Measurements from ENCODE around the gene HMOX1.

HMOX1 gene

DNA sequence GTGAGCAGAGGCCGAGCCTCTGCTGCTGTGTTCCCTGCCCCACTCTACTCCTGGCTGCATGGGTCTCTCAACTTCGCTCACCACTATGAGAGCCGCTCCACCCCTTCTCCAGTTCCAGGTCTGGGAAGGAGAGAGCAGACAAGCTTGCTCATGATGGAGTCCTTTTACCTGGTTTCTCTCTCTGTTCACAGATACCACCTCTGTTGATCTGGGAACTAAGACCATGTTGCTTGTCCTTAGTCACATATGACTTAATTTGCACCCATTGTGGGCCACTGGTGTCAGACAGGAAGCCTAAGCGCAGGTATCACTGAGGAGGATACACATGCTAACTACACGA, 45.9 kb downstream of the HMOX1 start:
- H3K27me3 ChIP-seq (replicated peaks in 2 of 5; ENCODE audit: control insufficient read depth in 4 of 5, insufficient read depth in 5 of 5, low read length in 4 of 5), result no peaks in the 10 kb centered on the region
- H3K27ac ChIP-seq (ENCODE audit: insufficient read depth in 1 of 2, low read depth in 1 of 2, low read length in 2 of 2, poor library complexity in 1 of 2, severe bottlenecking in 2 of 2), result no peak overlapping the region
- ChIA-PET CTCF (interaction anchor here (1.2 kb wide), 1 partner anchor 74 kb away, joined by 3 read pairs; no protein-coding TSS in a partner anchor), POLR2A (no interaction called here)
- H3K4me3 ChIP-seq (ENCODE audit: control insufficient read depth in 1 of 7, extremely low read depth in 1 of 7, insufficient read depth in 4 of 7, low read depth in 2 of 7, low read length in 6 of 7), result no peak overlapping the region
- H3K36me3 ChIP-seq (ENCODE audit: control insufficient read depth in 4 of 4, insufficient read depth in 4 of 4, low read length in 3 of 4), result peaks cover 5 to 74% (median 57%) of the 10 kb centered on the region in 4 experiments
- WGBS (ENCODE audit: insufficient coverage), result 97% methylated on average over 5 of the region's 5 CpGs
- no peak for DNase-seq
- H3K9me3 ChIP-seq (ENCODE audit: control extremely low read depth in 1 of 5, control insufficient read depth in 4 of 5, insufficient read depth in 2 of 5, low read depth in 1 of 5, low read length in 4 of 5), result no peaks in the 10 kb centered on the region
- H3K4me1 ChIP-seq (ENCODE audit: control extremely low read depth in 1 of 4, control insufficient read depth in 4 of 4, insufficient read depth in 4 of 4, low read length in 3 of 4), result no peaks in the 10 kb centered on the region

DNA sequence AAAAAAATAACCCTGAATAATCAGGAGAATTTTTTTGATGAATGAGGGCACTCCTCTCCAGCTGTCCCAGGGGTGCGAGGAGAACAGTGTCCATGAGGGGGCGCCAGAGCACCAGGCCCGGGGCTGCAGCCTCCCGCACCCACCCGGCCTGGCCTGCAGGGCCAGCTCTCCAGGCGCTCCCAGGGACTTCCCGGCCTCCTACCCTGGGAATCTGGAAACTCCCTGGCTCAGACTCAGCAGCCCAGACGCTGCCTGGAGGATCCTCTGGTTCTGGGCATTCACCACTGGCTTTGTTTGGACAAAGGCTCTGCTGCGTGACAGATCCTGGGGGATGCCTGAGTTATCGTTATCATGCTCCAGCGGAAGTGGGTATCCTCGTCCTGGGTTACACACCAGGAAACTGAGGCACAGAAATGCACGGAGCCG, 50.0 kb downstream of the HMOX1 start:
- H3K4me3 ChIP-seq (ENCODE audit: control insufficient read depth in 1 of 7, extremely low read depth in 1 of 7, insufficient read depth in 4 of 7, low read depth in 2 of 7, low read length in 6 of 7), result no peak overlapping the region
- H3K27ac ChIP-seq (ENCODE audit: insufficient read depth in 1 of 2, low read depth in 1 of 2, low read length in 2 of 2, poor library complexity in 1 of 2, severe bottlenecking in 2 of 2), result no peak overlapping the region
- 54% methylated on average over 14 of the region's 14 CpGs for WGBS (ENCODE audit: insufficient coverage)
- H3K36me3 ChIP-seq (ENCODE audit: control insufficient read depth in 4 of 4, insufficient read depth in 4 of 4, low read length in 3 of 4), result peaks cover 18 to 69% (median 38%) of the 10 kb centered on the region in 4 experiments
- CTCF ChIA-PET, result interaction anchor here (0.6 to 5.5 kb wide), 25 partner anchors 10 to 695 kb away, joined by 3 to 65 read pairs (median 4); no protein-coding TSS in a partner anchor
- H3K4me1 ChIP-seq (ENCODE audit: control extremely low read depth in 1 of 4, control insufficient read depth in 4 of 4, insufficient read depth in 4 of 4, low read length in 3 of 4), result no peaks in the 10 kb centered on the region
- no peaks in the 10 kb centered on the region for H3K27me3 ChIP-seq (replicated peaks in 2 of 5; ENCODE audit: control insufficient read depth in 4 of 5, insufficient read depth in 5 of 5, low read length in 4 of 5)
- POLR2A ChIA-PET, result interaction anchor here (0.6 kb wide), 1 partner anchor 132 kb away, joined by 4 read pairs; no protein-coding TSS in a partner anchor
- DNase-seq, result peak; percentile 50 to 72 (median 64)
- H3K9me3 ChIP-seq (ENCODE audit: control extremely low read depth in 1 of 5, control insufficient read depth in 4 of 5, insufficient read depth in 2 of 5, low read depth in 1 of 5, low read length in 4 of 5), result peaks cover 0 to 18% (median 10%) of the 10 kb centered on the region in 5 experiments

- no peaks in the 10 kb centered on the region for H3K4me1 ChIP-seq (ENCODE audit: control extremely low read depth in 1 of 4, control insufficient read depth in 4 of 4, insufficient read depth in 4 of 4, low read length in 3 of 4)
- peaks cover 0 to 18% (median 10%) of the 10 kb centered on the region in 5 experiments for H3K9me3 ChIP-seq (ENCODE audit: control extremely low read depth in 1 of 5, control insufficient read depth in 4 of 5, insufficient read depth in 2 of 5, low read depth in 1 of 5, low read length in 4 of 5)
- no peaks in the 10 kb centered on the region for H3K27me3 ChIP-seq (replicated peaks in 2 of 5; ENCODE audit: control insufficient read depth in 4 of 5, insufficient read depth in 5 of 5, low read length in 4 of 5)
- CTCF ChIA-PET, result interaction anchor here (0.7 to 5.5 kb wide), 14 partner anchors 10 to 491 kb away, joined by 3 to 65 read pairs (median 4); no protein-coding TSS in a partner anchor
- POLR2A ChIA-PET, result no interaction called here
- peaks cover 18 to 68% (median 35%) of the 10 kb centered on the region in 4 experiments for H3K36me3 ChIP-seq (ENCODE audit: control insufficient read depth in 4 of 4, insufficient read depth in 4 of 4, low read length in 3 of 4)
- DNase-seq, result no peak
- no peak overlapping the region for H3K4me3 ChIP-seq (ENCODE audit: control insufficient read depth in 1 of 7, extremely low read depth in 1 of 7, insufficient read depth in 4 of 7, low read depth in 2 of 7, low read length in 6 of 7)
- H3K27ac ChIP-seq (ENCODE audit: insufficient read depth in 1 of 2, low read depth in 1 of 2, low read length in 2 of 2, poor library complexity in 1 of 2, severe bottlenecking in 2 of 2), result no peak overlapping the region
- 97% methylated on average over 9 of the region's 12 CpGs for WGBS (ENCODE audit: insufficient coverage)
Measured at GRCh38 chr22:35431483-35432227, 50.8 kb downstream of the HMOX1 start.

DNA sequence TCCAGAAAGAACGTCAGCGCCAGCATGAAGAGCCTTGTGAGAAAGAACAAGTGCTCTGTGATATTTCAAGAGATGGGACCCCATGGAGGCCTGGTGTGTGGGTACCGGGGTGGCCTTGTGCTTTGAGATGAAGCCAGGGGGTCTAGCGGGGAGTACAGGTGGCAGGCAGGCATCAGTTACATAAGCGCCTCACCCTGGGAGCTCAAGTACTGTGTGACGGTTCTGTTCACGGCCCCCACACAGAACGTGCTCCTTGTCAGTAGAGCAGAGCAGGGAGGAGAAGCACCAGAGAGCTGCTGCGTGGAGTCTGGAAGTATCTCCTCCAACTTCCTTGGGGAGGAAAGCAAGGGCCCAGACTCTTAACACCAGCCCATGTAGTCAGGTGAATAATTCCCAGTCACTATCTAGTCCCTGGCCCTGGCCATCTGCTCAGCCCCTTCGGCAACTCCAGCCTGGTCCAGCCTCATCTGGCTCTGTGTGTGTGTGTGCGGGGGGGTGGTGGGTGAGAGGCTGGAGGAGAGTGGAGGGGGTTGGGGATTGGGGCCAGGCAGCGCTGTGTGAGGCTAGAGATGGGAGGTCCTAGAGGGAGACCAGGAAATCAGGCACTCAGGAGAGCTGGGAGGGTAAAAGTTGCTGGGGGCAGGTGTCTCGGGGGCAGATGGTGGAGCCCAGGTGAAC, 51.5 kb downstream of the HMOX1 start:
- Histone ChIP-seq H3K4me3 (ENCODE audit: control insufficient read depth in 1 of 7, extremely low read depth in 1 of 7, insufficient read depth in 4 of 7, low read depth in 2 of 7, low read length in 6 of 7) (no peak overlapping the region), H3K36me3 (ENCODE audit: control insufficient read depth in 4 of 4, insufficient read depth in 4 of 4, low read length in 3 of 4) (peaks cover 15 to 62% (median 32%) of the 10 kb centered on the region in 4 experiments), H3K27me3 (replicated peaks in 2 of 5; ENCODE audit: control insufficient read depth in 4 of 5, insufficient read depth in 5 of 5, low read length in 4 of 5) (no peaks in the 10 kb centered on the region), H3K27ac (ENCODE audit: insufficient read depth in 1 of 2, low read depth in 1 of 2, low read length in 2 of 2, poor library complexity in 1 of 2, severe bottlenecking in 2 of 2) (no peak overlapping the region), H3K4me1 (ENCODE audit: control extremely low read depth in 1 of 4, control insufficient read depth in 4 of 4, insufficient read depth in 4 of 4, low read length in 3 of 4) (no peaks in the 10 kb centered on the region), H3K9me3 (ENCODE audit: control extremely low read depth in 1 of 5, control insufficient read depth in 4 of 5, insufficient read depth in 2 of 5, low read depth in 1 of 5, low read length in 4 of 5) (peaks cover 0 to 18% (median 10%) of the 10 kb centered on the region in 5 experiments)
- WGBS (ENCODE audit: insufficient coverage), result 99% methylated on average over 10 of the region's 13 CpGs
- no peak for DNase-seq
- CTCF ChIA-PET, result interaction anchor here (1.3 to 5.5 kb wide), 5 partner anchors 14 to 490 kb away, joined by 4 to 65 read pairs (median 7); no protein-coding TSS in a partner anchor
- POLR2A ChIA-PET, result no interaction called here

DNA sequence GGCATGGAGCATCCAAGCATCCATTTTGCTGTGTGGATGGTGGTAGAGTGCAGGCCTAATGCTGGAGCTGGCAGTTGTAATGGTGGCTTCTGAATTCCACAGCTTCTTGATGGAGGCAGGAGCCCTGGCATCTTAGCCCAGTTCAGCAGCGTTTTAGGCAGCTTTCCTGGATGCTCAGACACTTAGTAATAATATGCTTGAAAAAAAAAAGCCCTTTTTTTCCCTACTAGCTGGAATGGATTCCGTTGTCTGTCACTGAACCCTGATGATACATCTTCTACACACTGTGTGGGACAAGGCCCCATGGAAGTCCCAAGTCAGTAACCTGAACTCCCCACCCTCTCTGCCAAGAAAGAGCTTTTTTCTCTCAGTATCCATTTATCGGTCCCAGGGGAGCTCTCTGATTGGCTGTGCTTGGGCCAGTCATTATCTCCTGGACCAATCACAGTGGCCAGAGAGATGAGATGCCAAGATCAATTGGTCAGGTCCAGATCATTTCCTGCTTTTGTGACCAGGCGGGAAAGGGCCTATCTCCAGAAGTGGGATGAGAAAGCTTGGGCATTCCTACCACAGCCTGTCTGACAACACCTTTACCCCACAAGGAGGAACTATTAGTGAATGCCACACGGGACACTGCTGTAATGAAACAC, 53.3 kb downstream of the HMOX1 start:
- peaks cover 12 to 58% (median 34%) of the 10 kb centered on the region in 4 experiments for H3K36me3 ChIP-seq (ENCODE audit: control insufficient read depth in 4 of 4, insufficient read depth in 4 of 4, low read length in 3 of 4)
- H3K27ac ChIP-seq (ENCODE audit: insufficient read depth in 1 of 2, low read depth in 1 of 2, low read length in 2 of 2, poor library complexity in 1 of 2, severe bottlenecking in 2 of 2), result no peak overlapping the region
- ChIA-PET POLR2A (no interaction called here), CTCF (interaction anchor here (0.6 to 1.8 kb wide), 5 partner anchors 83 to 196 kb away, joined by 3 to 5 read pairs (median 3); no protein-coding TSS in a partner anchor)
- no peaks in the 10 kb centered on the region for H3K4me1 ChIP-seq (ENCODE audit: control extremely low read depth in 1 of 4, control insufficient read depth in 4 of 4, insufficient read depth in 4 of 4, low read length in 3 of 4)
- WGBS (ENCODE audit: insufficient coverage), result 100% methylated on average over 4 of the region's 5 CpGs
- H3K9me3 ChIP-seq (ENCODE audit: control extremely low read depth in 1 of 5, control insufficient read depth in 4 of 5, insufficient read depth in 2 of 5, low read depth in 1 of 5, low read length in 4 of 5), result peaks cover 0 to 18% (median 10%) of the 10 kb centered on the region in 5 experiments
- H3K27me3 ChIP-seq (replicated peaks in 2 of 5; ENCODE audit: control insufficient read depth in 4 of 5, insufficient read depth in 5 of 5, low read length in 4 of 5), result no peaks in the 10 kb centered on the region
- no peak for DNase-seq
- no peak overlapping the region for H3K4me3 ChIP-seq (ENCODE audit: control insufficient read depth in 1 of 7, extremely low read depth in 1 of 7, insufficient read depth in 4 of 7, low read depth in 2 of 7, low read length in 6 of 7)

GRCh38 chr22:35435201-35435740, 54.4 kb downstream of the HMOX1 start:
- ChIA-PET POLR2A (no interaction called here), CTCF (interaction anchor here (1.8 kb wide), 1 partner anchor 148 kb away, joined by 5 read pairs; no protein-coding TSS in a partner anchor)
- Histone ChIP-seq H3K27me3 (replicated peaks in 2 of 5; ENCODE audit: control insufficient read depth in 4 of 5, insufficient read depth in 5 of 5, low read length in 4 of 5) (no peaks in the 10 kb centered on the region), H3K36me3 (ENCODE audit: control insufficient read depth in 4 of 4, insufficient read depth in 4 of 4, low read length in 3 of 4) (peaks cover 7 to 52% (median 33%) of the 10 kb centered on the region in 4 experiments), H3K4me1 (ENCODE audit: control extremely low read depth in 1 of 4, control insufficient read depth in 4 of 4, insufficient read depth in 4 of 4, low read length in 3 of 4) (no peaks in the 10 kb centered on the region), H3K27ac (ENCODE audit: insufficient read depth in 1 of 2, low read depth in 1 of 2, low read length in 2 of 2, poor library complexity in 1 of 2, severe bottlenecking in 2 of 2) (no peak overlapping the region), H3K9me3 (ENCODE audit: control extremely low read depth in 1 of 5, control insufficient read depth in 4 of 5, insufficient read depth in 2 of 5, low read depth in 1 of 5, low read length in 4 of 5) (peaks cover 0 to 18% (median 10%) of the 10 kb centered on the region in 5 experiments), H3K4me3 (ENCODE audit: control insufficient read depth in 1 of 7, extremely low read depth in 1 of 7, insufficient read depth in 4 of 7, low read depth in 2 of 7, low read length in 6 of 7) (no peak overlapping the region)
- WGBS (ENCODE audit: insufficient coverage), result 100% methylated on average over 7 of the region's 8 CpGs
- DNase-seq, result no peak
